ENCODE measurements around the gene FTSJ1.

The FTSJ1 gene

DNA sequence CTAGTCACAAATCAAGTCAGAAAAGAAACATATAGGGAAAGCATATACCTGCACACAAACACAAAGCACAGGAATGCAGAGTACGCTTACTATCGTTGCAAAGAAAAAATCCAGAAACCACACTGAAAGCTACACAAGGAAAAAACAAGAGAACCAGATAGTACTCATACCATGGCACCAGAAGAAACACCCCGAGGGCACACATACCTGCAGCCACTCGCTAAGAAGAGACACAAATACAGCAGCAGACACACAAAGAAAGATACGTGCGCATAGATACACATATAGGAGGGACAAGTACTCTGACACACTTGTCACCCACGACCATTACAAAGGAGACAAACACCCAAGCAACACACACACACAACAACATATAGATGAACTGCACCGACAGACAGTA, 4.5 kb upstream of the FTSJ1 start:
- no peak for DNase-seq

DNA sequence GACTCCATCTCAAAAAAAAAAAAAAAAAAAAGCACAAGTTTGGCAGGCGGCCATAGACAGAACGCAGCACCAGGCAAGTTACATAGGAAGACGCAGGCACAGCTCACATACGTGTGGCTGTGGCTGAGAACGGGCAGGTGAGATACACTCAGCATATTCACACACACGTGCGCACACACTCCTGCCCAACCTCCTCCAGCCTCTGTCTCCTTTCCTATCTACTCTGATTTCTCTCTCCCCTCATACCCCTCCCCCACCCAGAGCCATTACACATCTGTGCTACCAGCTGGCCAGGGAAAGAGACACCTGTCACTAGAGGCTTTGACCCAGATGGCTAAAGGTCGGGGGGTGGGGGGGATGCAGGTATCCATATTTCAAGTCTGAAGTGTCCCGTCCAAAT, 3.8 kb upstream of the FTSJ1 start:
- DNase-seq = no peak

DNA sequence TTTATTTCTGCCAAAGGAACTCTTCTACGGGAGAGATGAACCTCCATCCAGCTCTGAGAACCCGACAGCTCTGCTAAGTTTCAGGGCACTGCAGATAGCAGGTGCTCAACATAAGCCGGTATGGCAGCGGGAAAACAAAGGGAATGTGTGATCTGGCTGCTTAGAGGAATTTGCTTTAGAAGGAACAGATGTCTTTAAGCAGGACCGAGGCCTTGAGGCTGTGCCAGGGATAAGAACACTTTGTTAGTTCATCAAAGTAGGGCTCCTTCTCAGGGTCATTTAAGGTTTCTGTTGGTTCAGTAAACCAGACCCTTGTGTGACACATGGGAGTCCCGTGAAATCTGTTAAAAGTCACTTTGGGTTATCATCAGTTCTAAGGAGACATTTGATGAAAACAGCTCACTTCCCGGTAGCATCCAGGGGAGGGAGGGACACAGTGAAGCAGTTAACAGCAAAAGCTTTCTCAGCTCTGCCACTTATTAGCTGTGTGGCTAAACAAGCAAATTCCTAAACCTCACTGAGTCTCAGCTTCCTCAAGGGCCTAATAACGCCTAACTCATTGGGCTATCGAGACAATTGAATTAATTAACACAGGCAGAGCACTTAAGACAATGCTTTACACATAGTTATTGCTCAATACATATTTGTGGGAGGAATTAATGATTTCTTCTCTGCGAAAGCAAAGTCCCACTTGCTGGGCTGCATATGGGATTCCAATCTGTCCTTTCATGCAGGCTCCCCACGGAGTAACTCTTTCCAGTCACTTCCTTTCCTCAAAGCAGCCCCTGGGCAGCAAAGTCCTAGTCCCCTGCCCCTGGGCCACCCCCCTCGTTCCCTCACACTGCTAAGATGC, 2.9 kb upstream of the FTSJ1 start:
- no peak for DNase-seq

DNA sequence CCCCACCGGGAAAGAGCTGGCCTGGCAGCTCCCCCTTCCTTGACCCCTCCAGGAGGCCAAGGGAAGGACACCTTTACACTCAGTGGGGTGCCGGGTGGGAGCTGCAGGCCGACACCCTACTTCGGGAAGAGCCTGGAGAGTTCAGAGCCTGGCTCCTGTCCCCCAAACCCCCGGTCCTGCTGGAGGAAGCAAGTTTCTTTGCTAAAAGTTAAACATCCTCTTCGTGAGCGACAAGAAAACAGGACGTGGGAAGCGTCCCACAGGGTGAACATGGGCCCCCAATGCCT, 2.4 kb upstream of the FTSJ1 start:
- no peak for DNase-seq

DNA sequence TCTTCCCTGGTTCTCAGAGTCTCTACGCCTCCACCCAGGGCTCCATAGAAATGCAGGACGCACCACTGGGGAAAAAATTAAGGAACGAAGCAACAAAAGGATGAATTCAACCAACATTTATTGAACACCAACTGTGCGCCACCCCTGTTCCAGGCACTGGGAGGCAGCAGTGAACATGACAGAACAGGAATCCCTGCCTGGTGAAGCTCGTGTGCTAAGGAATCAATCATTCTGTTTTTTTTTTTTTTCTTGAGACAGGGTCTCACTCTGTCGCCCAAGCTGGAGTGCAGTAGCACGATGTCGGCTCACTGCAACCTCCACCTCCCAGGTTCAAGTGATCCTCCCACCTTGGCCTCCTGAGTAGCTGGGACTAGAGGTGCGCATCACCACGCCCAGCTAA, 1.9 kb upstream of the FTSJ1 start:
- DNase-seq = peak in 1 of 2 experiments; percentile 21

DNA sequence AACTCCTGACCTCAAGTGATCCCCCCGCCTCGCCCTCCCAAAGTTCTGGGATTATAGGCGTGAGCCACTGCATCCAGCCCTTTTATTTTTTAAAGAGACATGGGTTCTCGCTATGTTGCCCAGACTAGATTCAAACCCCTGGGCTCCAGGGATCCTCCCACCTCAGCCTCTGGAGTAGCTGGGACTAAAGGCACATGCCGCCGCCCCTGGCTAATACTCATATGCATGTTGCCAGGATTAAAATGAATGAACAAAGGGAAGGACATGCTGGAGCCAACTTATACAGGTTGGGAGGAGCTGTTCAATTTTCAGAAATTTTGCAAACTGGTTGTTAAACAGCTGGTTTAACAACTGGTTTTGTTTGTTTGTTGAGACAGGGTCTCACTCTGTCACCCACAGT, 1.4 kb upstream of the FTSJ1 start:
- no peak for DNase-seq

DNA sequence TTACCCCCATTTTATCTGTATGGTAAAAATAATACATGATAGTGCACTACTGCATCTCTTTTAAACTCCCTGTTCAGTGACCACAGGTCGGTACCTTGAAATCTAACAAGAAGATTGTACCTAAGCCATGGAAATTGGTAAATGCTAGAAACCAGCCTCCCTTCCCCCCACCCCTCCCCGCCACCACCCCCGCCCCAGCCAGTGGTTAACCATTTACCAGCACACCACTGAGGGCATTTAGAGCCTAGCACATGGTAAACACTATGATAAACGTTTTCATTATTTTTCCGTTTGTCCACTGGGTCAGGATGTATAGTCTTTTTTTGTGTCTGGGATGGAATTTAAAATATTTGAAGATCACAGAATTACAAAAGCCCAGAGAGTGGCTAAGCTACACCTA, 703 bp upstream of the FTSJ1 start:
- DNase-seq = peak in 1 of 2 experiments; percentile 11

DNA sequence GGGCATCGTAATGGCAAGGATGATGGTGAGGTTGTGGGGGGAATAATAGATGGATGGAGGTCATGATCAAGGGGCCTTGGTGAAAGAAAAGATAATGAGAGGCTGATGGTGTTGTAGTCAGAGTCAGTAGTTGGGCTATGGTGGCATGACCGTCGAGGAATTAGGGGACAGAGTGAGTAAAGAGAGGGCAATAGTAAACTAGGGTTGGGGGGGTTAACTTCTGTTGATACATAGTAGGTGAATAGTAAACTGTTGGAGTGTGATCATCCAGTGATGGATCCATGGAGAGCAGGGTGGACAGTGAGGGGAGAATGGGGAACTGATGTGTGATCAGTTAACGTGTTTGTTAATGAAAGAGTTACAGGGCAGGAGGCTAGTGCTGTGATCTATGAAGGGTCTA, 920 bp downstream of the FTSJ1 start:
- no peak for DNase-seq

DNA sequence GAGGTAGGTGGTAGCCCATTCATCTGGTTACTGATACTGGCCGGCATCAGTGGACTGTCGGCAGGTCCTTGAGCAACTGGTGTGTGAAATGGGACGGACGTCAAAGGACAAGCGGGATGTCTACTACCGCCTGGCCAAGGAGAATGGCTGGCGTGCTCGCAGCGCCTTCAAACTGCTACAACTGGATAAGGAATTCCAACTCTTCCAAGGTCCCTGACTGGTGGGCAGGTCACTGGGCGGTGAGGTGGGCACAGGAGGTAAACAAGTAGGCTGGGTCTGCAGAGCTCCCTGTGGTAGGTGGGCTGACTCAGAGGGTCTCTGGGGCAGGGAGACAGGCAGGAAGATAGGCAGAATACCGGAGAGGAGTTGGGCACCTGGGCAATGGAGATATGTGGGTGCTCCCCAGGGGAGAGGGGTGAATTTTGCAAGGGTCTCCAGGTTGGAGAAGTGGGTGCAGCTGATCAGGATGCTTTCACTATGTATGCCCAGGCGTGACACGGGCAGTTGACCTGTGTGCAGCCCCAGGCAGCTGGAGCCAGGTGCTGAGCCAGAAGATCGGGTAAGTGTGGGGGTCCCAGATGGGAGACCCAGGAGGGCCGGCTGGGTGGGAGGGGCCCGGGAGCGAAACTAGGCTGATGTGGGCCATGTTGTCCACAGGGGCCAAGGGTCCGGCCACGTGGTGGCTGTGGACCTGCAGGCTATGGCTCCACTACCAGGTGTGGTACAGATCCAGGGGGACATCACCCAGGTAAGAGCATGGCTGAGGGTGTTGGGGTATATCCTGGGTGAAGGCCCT, 2.2 kb downstream of the FTSJ1 start:
- no peak for DNase-seq

DNA sequence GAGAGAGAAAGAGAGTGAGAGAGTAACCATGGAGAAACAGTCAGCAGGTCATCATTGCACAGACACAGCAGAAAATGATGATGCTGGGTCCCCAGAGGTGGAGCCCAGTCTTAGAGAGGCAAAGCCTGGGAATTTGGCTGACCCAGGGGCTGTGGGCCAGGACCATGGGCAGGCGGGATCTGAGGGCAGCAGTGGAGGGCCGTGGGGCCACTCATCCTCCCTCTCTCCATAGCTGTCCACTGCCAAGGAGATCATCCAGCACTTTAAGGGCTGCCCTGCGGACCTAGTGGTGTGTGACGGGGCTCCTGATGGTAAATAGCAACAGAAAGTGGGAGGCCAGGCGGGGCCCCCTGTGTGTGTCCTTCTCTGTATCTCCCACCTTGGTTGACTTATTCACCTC, 2.8 kb downstream of the FTSJ1 start:
- DNase-seq = no peak

DNA sequence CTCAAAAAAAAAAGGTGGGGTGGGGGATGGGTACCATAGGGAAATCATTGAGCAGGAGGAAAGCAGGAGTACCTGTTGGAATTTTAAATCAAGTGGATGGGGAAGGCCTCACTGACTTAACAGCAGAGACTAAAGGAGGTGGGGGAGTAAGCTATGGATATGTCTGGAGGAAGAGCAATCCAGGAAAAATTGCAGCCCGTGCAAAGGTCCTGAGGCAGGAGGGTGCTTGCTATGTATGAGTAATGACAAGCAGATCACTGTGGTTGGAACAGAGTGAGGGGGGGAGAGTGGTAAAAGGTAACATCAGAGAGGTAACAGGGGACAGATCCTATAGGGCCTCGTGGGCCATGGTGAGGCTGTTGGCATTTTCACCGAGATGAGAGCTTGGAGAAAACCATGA, 4.1 kb downstream of the FTSJ1 start:
- DNase-seq = no peak

DNA sequence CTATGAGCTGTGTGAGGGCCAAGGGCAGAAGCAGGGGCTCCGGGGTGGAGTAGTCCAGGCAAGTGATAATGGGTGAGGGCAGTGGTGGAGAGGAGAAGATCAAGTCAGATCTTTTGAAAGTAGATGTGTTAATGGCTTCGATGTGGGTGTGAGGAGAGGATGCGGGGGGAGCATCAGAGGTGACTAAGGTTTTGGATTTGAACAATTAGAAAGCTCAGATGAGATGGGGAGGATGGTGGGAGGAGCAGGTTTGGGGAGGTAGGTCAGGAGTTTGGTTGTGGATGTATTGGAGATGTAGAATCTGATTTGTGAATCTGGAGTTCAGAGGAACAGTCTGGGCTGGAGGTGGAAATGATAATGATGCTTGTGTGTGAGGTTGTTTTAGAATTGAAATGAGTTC, 4.6 kb downstream of the FTSJ1 start:
- DNase-seq = no peak

DNA sequence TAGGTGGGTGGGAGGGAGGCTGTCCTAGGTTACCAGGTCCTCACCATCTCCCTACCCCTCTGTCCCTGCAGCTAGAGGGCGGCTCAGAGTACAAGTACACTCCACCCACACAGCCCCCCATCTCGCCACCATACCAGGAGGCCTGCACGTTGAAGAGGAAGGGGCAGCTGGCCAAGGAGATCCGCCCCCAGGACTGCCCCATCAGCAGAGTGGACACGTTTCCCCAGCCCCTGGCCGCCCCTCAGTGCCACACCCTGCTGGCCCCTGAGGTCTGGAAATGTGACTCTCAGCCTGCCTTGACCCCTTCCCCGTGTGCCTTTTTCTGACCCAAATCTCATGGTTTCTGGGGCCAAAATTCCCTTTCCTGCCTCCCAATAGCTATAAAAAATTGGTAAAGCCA, 6.5 kb downstream of the FTSJ1 start:
- DNase-seq = no peak

DNA sequence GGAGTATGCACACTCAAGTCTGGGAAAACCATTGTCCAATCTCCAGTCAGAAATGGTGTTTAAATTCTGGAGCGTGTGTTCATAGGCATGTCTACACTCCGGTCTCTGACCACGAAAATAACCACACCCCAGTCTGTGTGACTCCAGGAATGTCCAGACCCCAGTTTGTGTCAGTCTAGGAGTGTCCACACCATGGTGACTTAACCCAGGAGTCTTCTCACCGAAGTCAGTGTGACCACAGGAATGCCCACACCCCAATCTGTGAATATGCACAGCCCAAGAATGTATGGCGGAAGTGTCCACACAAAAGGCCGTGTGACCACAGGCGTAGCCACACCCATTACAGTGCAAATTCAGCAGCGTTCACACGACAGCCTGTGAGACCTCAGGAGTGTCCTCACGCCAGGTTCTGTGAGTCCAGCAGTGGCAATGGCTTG, 11.4 kb downstream of the FTSJ1 start:
- no peak for DNase-seq

DNA sequence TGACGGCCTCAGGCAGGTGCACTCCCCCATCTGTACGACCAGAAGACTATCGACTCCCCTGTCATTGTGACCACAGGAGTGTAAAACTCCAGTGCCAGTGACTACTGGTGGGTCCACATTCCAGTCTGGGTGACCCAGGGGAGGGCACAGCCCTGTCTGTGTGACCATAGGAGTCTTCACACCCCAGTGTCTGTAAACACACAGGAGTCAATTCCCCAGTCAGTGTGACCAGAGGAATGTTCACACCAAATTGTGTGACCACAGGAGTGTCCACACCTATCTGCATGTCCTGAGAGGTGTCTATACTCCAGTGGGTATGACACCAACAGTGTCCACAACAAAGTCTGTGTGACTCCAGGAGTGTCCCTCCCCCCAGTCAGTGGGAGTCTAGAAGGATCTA, 12.0 kb downstream of the FTSJ1 start:
- DNase-seq = no peak

DNA sequence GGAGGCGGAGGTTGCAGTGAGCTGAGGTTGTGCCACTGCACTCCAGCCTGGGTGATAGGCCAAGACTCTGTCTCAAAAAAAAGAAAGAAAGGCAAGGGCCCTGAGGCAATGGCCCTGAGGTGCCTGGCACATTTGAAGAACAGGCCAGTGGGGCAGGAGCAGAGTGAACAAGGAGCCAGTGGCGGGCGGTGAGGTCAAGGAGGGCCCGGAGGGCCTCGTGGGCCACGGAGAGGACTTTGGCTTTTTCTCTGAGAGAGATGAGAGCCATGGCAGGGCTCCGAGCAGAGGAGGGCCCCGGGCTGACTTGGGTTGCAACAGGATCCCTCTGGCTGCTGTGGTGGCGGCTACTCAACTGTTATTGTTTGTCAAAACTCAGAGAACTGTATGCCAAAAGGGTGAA, 13.3 kb downstream of the FTSJ1 start:
- no peak for DNase-seq

DNA sequence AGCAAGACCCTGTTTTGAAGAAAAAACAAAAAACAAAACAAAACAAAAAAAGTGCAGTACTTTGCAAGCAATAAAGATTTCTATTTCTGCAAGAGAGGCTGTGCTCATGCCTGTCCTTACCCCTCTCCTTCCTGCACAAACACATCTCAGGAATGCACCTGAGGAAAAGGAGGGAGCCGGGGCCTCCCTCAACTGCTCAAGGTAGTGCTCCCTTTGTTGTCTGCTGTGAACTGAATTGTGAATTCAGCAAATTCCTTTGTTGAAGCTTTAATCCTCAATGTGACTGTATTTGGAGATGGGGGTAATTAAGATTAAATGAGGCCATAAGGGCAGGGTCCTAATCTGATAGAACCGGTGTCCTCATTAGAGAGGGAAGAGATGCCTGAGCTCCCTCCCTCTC, 13.9 kb downstream of the FTSJ1 start:
- DNase-seq = no peak

DNA sequence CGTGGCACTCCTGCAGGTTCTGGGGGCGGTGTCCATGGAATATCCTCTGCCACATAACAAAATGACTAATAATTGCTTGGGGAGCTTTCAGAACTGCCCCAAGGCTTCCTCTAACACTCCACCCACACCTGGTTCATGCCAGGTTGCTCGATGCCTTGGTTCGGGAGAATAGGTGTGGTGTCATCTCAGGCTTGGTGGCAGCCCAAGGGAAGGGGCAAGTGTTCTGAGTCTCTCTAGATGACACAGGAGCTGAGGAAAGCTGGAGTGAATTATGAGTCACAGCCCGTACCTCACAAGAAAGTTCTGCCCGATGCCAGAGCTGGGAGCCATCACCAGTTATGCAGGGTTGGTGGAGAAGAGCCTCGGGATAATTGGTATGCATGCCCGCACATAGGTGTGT, 14.7 kb downstream of the FTSJ1 start:
- no peak for DNase-seq

DNA sequence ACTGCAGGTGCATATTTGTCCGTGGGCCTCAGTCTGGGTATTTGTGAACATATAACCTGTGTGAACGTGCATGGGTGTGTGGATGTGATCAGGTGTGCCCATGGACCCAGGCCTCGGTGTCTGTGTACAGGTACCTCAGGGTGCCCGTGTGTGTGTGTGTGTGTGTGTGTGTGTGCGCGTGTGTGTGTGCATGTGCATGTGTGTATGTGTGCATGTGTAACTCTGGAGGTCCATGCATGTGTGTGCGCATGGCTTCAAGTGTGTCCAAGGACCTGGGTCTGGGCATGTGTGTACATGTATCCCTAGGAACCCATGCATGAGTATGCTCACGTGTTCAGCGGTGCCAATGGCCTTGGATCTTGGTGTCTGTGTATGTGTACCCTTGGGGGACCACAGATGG, 15.8 kb downstream of the FTSJ1 start:
- no peak for DNase-seq

DNA sequence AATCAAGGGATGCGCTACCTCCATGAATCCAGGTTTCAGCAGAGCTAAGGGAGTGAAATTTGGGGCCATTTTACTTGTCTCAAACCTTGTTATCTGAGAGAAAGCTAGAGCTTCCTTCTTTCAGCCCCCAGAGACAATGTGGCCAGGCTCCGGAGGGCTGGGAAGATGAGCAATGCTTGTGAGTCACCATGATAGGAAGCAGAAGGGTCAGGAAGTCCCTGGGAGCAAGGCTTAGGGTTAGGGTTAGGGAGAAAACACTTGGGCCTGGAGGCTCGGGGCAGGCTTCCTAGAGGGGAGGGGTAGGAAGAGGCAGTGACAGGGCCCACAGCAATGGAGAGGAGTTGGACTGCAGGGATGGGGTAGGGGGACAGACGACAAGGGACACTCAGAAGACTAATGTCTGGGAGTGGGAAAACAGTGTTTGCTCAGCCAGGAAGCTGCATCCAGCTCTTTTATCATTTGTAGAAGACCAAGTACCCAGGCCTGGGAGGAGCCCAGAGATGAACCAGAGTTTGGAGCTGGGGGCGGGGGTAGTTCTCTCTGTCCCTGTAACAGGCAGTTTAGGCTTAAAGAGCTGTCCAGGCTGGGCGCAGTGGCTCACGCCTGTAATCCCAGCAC, 16.4 kb downstream of the FTSJ1 start:
- no peak for DNase-seq

DNA sequence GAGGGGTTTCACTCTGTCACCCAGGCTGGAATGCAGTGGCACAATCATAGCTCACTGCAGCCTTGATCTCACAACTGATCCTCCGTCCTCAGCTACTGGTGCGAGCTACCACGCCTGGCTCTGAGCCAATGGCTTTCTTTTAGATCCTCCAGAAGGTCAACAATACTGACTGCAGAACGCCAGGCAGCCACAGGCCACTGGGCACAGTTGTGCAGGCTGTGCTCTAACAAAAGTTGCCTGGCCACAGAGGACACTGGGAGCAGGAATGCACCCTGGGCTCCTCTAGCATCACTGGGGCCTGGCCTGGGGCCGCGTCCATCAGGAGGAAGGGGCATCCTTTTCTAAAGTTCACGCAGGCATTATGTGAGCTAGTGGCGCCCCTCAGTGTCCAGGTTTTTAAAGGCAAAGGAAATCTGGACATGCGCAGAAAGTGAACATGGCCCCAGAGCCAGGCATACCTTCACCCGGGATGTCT, 17.9 kb downstream of the FTSJ1 start:
- DNase-seq = peak in 1 of 2 experiments; percentile 64

DNA sequence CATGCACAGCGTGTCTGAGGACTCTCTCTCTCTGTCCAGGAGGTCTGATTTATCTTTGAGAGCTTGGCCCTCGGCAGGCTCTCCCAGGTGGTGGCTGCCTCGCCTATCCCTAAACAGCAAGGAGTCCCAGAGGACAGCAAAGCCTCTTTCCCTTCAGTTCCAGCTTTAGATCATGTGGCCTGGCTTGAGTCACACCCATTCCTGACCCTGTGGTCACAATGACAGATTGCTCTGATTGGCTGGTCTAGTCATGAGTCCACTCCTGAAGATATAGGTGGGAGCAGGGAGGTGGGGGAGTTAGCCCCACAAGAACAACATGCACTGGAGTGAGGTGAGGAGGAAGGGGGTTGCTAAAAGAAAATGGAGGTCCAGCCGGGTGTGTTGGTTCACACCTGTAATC, 20.7 kb downstream of the FTSJ1 start:
- no peak for DNase-seq

DNA sequence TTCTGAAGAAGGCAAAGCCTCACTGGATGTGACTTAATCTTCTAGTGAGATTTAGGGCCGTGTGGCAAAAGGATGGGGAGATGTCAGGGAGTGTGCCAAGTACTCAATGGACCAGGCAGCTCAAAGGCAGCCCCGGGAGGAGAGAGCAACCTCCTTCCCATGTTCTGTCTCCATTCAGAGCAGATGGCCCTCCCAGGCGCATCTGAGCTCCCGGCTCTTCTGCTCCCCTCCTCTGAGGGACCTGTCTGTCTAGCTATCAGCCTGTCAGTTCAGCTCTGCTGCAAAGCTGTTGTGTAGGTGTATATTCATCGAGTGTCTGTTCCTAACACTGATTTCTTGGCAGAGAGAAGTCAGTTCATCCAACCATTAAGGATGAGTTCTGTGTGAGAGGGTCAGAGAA, 21.9 kb downstream of the FTSJ1 start:
- DNase-seq = no peak

DNA sequence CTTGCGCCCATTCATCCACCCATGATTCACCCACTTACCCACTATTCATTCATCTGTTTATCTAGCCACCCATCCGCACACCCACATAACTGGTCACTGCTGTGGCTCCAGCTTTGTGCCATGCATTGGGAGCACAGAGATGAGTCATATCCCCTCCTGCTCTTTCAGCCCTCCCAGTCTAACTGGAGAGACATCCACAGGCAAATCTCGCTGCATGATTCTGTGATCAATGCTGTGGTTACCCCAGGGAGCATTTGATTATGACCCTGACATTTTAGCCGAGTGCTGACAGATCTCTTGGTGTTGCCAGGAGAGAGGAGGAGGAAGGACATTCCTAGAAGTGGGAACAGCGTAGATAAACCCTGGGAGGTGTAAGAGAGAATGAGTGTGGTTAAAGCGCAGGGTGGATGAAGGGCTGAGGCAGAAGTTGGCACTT, 22.4 kb downstream of the FTSJ1 start:
- no peak for DNase-seq
